OCI-M1 (cell line): ENCODE results near the gene BLM.
"Not testable (repeated sequence)": the region's sequence is repeated elsewhere in the genome, so short reads cannot be mapped to it uniquely, and the experiment has no call there.

Source experiments
- DNase-seq: peaks from one replicate; lab custom pipeline; 2025; lab: John Stamatoyannopoulos, UW

The BLM gene

DNA sequence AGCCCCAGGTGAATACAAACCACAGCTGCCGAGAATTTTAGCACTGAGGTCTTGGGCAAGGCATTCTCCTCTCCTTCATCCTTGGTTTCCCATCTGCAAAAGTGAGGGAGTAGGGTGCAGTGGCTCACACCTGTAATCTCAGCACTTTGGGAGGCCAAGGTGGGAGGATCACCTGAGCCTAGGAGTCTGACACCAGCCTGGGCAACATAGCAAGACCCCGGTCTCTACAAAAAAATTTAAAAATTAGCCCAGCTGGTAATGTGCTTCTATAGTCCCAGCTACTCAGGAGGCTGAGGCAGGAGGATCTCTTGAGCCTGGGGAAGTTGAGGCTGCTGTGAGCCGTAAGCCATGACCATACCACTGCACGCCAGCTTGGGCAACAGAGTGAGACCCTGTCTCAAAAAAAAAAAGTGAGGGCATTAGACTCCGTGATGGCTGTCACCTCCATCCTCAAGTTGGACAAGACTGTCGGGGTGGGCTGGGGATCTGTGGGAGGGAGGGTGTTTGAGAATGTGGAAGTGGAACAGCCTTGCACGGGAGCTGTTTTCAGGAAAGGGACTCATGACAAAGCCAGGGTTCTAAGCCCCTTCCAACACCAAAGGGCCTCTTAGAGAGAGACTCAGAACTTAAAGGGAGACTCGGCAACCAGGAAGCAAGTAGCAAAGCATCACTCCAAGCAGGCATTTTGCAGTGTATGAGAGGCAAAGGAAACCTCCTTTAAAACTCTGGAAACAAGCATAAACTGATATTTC is 105.2 kb downstream of the BLM start:
- DNase-seq: no peak

GRCh38 chr15:90823455-90823974 is 106.4 kb downstream of the BLM start:
- DNase-seq: no peak

DNA sequence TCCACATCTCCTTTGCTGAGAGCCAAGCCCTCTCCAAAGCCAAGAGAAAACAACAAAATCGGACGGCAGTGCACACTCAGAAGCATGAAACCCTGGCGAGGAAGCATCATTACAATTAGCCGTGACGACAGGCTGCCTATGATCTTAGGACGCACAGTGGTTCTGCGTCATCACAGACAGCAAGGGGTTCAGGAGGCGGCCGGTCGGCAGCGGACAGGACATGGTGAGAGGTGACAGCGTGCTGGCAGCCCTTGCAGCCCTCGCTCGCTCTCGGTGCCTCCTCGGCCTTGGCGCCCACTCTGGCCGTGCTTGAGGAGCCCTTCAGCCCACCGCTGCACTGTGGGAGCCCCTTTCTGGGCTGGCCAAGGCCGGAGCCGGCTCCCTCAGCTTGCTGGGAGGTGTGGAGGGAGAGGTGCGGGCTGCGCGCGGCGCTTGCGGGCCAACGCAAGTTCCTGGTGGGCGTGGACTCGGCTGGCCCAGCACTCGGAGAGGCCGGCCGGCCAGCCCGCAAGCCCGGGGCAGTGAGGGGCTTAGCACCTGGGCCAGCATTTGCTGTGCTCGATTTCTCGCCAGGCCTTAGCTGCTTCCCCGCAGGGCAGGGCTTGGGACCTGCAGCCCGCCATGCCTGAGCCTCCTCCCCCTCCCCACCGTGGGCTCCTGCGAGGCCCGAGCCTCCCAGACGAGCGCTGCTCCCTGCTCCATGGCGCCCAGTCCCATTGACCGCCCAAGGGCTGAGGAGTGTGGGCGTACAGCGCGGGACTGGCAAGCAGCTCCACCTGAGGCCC is 108.2 kb downstream of the BLM start:
- not testable (repeated sequence) for DNase-seq

DNA sequence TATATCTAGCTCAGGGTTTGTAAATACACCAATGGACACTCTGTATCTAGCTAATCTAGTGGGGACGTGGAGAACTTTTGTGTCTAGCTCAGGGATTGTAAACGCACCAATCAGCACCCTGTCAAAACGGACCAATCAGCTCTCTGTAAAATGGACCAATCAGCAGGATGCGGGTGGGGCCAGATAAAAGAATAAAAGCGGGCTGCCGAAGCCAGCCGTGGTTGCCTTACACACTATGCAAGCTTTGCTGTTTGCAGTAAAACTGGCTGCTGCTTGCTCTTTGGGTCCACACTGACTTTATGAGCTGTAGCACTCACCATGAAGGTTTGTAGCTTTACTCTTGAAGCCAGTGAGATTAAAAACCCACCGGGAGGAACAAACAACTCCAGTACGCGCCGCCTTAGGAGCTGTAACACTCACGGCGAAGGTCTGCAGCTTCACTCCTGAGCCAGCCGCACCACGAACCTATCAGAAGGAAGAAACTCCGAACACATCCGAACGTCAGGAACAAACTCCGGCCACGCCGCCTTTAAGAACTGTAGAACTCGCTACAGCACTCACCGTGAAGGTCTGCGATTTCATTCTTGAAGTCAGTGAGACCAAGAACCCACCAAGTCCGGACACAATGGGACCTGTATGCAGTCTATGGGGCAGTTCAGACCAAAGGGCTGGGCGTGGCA is 109.2 kb downstream of the BLM start:
- peak; percentile 8 for DNase-seq

DNA sequence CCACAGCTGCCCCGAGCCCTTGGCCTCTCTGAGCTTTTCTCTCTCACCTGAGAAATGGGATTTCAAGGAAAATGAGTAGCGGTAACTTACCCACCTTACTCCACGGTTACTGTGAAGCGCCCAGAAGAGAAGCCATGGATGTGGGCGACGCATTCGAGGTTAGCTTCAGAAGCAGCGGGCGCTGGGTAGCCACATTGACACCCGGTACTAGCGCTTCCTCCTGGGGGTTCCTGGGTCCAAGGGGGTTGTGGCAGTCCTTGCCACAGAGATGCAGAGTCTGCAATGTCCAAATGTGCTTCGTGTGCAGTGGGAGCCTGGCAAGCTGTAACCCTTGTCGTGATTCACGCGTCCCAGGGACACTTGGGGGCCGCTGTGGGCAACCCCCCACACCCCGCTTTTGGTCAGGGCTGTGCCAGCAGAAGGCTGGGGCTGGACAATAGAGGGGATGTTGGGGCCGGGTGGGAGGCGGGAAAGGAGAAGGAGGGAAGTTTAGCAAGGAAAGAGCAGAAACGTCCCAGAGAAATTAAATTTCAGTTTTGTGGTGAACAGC is 109.8 kb downstream of the BLM start:
- no peak for DNase-seq

GRCh38 chr15:90828111-90828510 is 111.0 kb downstream of the BLM start:
- no peak for DNase-seq

DNA sequence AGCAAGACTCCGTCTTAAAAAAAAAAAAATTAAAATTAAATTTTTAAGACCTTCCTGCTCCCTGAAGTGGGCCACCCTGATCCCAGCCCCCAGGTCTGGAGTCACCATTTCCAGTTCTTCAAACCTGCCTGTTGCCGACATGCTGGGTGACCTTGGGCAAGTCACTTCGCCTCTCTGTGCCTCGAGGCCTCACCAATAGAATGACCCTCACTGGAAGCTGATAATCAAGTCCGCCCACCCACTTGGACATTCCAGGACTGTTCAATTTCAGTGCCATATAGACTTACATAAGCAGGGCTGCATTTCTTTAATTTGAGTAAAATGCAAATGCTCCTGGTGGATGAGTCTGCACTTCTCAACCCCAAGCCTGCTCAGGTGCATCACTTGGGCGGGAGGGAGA is 112.0 kb downstream of the BLM start:
- no peak for DNase-seq

GRCh38 chr15:90829942-90830440 is 112.8 kb downstream of the BLM start:
- no peak for DNase-seq

GRCh38 chr15:90834626-90835025 is 117.5 kb downstream of the BLM start:
- no peak for DNase-seq

- no peak for DNase-seq
Measured at GRCh38 chr15:90836296-90836871, 119.2 kb downstream of the BLM start.

DNA sequence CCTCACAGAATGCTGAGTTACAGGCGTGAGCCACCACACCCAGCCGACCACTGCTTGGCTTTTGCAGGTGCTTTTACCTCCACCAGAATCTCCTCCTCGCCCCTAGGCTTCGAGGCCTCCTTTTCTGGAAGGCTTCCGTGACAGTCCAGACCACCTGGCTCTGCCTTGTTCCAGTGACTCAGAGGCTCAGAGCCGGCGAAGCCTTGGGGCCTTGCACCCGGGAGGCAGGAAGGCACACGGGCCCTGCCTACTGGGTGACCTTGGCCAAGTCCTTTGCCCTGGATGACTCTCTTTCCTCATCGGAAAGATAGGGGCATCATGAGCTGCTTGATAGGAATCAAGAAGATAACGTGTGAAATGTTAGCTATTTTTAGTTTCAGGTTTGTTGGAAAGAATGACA is 119.9 kb downstream of the BLM start:
- DNase-seq: no peak

- DNase-seq: no peak
Measured at GRCh38 chr15:90838139-90838538, 121.0 kb downstream of the BLM start.

DNA sequence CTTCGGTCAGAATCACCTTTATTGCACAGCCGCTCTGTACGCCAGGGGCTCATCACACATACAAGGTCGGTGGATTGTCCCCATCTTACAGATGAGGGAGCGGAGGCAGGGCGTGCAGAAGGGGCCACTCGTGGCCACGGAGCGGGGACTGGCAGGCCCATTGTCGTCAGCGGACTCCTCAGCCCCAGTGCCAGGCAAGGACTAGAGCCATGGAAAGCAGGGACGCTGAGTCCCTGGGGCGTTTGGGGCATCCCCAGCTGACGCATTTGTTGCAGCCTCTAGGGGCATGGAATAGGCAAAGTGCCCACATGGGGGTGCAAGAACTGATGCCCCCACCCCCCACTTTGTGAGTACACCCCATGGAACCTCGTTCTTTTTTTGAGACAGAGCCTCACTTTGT is 121.4 kb downstream of the BLM start:
- no peak for DNase-seq

DNA sequence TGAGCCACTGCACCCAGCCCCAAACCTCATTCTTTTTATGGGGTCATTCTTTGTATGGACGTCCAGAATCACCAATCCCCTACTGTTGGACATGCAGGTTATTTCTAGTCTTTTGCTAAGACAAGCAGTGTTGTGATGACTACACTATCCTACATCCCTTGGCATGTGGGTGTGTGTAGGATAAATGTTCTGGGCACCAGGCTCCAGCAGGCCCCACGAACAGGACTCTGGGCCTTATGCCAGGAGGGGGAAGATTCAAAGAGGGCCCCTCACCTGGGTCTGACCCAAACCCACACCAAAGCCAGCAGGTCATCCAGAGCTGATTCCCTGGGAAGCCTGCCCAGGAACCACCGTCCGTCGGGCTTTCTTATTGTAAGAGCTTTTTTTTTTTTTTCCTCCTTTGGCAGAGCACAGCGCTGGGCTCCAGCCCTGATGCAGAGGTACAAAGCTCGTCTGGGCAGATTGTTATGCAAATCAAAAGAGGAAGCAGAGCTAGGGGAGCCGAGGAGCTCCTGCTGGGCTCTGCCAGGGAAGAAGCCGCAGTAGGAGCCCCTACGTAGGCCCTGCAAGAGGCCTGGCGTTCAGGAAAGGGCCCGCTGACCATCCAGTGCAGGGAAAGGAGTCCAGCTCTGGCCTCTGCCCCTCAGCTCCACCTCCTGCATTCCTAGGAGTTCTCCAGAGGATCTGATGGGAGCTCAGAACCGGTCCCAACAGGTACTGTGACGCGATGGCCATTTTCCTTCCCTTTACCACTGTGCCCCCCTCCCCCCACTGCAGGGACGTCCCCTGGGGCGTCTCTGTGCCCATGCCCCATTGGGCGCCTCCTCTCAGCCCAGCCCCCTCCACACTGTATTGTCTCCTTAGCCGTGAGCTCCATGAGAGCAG is 122.3 kb downstream of the BLM start:
- DNase-seq: peak; percentile 89

- DNase-seq: no peak
Measured at GRCh38 chr15:90840157-90840855, 123.2 kb downstream of the BLM start.

GRCh38 chr15:90840954-90841353 is 123.8 kb downstream of the BLM start:
- peak; percentile 99 for DNase-seq

DNA sequence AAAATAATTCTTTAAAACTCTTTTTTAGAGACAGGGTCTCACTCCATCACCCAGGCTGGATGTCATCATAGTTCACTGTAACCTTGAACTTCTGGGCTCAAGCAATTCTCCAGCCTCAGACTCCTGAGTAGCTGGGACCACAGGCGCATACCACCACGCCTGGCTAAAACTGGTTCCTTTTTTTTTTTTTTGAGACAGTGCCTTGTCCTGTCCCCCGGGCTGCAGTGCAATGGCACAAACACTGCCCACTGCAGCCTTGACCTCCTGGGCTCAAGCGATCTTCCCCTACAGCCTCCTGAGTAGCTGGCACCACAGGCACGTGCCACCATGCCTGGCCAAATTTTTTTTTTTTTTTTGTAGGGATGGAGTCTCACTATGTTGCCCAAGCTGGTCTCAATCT is 127.5 kb downstream of the BLM start:
- peak; percentile 17 for DNase-seq

DNA sequence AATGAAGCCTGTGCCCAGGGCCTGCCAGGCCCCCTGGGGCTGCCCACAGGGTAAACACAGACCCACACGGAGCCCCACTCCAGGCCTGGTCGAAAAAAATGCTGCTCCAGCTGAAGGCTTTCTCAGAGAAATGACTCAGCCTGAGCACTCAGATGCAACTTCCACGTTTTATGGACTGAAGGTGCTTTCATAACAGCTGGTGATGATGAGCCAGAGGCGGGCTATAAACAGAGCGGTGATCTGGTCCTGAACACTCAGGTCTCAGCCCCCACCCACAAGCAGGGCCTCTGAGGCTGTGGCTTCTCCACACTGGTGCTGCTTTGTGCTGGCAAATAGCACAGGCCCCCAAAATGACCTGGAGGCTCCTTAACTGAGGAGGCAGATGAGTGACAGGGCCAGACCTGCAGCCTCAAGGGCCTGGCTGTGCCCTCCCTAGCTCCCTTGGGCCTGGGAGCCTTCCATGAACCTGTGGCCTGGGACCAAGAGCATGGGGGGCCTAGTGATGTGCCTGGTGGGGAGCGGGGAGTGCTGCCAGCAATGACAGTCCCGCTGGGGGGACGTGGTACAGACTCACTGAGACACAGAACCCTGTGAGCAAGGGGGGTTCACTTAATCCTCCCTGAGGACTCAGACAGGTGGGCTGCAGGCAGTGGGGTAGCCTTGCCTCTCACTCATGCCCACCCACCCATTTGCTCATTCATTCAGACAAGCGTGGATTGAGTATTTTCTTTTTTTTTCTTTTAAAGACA is 128.2 kb downstream of the BLM start:
- peak; percentile 48 for DNase-seq

DNA sequence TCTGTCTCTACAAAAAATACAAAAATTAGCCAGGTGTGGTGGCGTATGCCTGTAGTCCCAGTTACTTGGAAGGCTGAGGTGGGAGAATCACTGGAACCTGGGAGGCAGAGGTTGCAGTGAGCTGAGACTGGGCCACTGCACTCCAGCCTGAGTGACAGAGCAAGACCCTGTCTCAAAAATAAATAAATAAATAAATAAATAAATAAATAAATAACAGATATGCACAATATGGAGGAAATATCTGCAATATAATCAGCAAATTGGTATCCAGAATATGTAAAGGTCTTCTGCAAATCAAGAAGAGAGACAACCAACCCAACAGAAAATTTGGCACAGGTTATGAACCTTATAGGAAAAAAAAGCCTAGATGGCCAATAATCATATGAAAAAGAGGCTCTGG is 132.3 kb downstream of the BLM start:
- not testable (repeated sequence) for DNase-seq
